Measurements from ENCODE around the gene CYP19A1. TPM values are rescaled to one million over a fixed set of nuclear protein-coding genes. Genes with fewer than 3 reads are reported as not detected.

CYP19A1 gene
- total RNA-seq, 1 donor from 2014 or later, result 0.58 TPM

DNA sequence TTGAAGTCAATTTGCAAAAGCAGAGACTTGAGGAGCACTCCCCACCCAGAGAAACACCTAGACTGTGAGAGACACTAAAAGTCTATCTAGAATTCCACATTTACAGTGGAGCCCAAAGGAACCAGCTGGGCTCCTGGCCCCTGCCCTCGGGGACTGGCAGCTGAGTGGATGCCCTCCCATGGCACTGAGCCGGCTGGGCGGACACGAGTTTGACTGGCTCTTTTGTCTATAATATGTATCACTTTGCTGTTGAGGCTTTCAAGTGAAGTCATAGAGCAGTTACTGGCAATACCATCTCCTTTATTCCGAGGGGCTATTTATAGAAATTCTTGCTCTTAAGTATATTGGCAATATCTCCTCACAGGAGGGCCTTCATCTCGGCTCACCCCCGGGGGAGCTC lies 177.9 kb downstream of the CYP19A1 start:
- H3K9me3 ChIP-seq, result no peaks in the 10 kb centered on the region
- H3K36me3 ChIP-seq, result no peaks in the 10 kb centered on the region
- DNase-seq (no peak), ATAC-seq (no peak)
- intact Hi-C loops (cut with DNase I), result loop anchor here (10.0 kb wide), 1 partner anchor 224 kb away; no protein-coding TSS in a partner anchor
- H3K27ac ChIP-seq, result no peak overlapping the region
- peaks cover 8% of the 10 kb centered on the region for H3K4me1 ChIP-seq
- TF ChIP-seq, protein P1, sequence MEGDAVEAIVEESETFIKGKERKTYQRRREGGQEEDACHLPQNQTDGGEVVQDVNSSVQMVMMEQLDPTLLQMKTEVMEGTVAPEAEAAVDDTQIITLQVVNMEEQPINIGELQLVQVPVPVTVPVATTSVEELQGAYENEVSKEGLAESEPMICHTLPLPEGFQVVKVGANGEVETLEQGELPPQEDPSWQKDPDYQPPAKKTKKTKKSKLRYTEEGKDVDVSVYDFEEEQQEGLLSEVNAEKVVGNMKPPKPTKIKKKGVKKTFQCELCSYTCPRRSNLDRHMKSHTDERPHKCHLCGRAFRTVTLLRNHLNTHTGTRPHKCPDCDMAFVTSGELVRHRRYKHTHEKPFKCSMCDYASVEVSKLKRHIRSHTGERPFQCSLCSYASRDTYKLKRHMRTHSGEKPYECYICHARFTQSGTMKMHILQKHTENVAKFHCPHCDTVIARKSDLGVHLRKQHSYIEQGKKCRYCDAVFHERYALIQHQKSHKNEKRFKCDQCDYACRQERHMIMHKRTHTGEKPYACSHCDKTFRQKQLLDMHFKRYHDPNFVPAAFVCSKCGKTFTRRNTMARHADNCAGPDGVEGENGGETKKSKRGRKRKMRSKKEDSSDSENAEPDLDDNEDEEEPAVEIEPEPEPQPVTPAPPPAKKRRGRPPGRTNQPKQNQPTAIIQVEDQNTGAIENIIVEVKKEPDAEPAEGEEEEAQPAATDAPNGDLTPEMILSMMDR (IDR thresholded peaks at IDR 0.05), result no peak
- no peak overlapping the region for H3K4me3 ChIP-seq
- H3K27me3 ChIP-seq, result no peaks in the 10 kb centered on the region

Small RNA genes lying within 50 kb of the gene (microRNA-seq; reads per million reads assigned to microRNA genes)
- gene MIR4713 (ENCODE audit: borderline microRNAs expressed) (not detected), gene MIR7973-1 (ENCODE audit: borderline microRNAs expressed) (not detected), gene MIR7973-2 (ENCODE audit: borderline microRNAs expressed) (not detected)

Other genes starting within 250 kb of the CYP19A1 start
- gene TNFAIP8L3, start 243.7 kb downstream of the CYP19A1 start, total RNA-seq, result 10.9 TPM
- 21.8 TPM for gene GLDN, start 3.1 kb upstream of the CYP19A1 start, total RNA-seq